Middle frontal gyrus (tissue), 1 donor: ENCODE measurements around the gene WNT7A.

ENCODE experiments used
- DNase-seq: peaks from one replicate; pipeline ENCODE4 v3.0.0-alpha.2; 2015; ENCODE audit warnings: low spot score; ENCODE audit errors: extremely low spot score

WNT7A gene

GRCh38 chr3:13772321-13772745, 107.5 kb downstream of the WNT7A start:
- DNase-seq: no peak

GRCh38 chr3:13771496-13771895, 108.4 kb downstream of the WNT7A start:
- no peak for DNase-seq

- no peak for DNase-seq
Measured at GRCh38 chr3:13770170-13771169, 109.4 kb downstream of the WNT7A start.

GRCh38 chr3:13769422-13769821, 110.4 kb downstream of the WNT7A start:
- no peak for DNase-seq

- no peak for DNase-seq
Measured at GRCh38 chr3:13768453-13768852, 111.4 kb downstream of the WNT7A start.

- no peak for DNase-seq
Measured at GRCh38 chr3:13767896-13768295, 112.0 kb downstream of the WNT7A start.

GRCh38 chr3:13767030-13767429, 112.8 kb downstream of the WNT7A start:
- DNase-seq: no peak
